ACHN (cell line): ENCODE data around the gene ACVR1B.
A peak's percentile ranks its signal among the peaks of the same experiment; 100 is the strongest.

Experiments used
- DNase-seq: peaks from one replicate; pipeline ENCODE4 v3.0.0-alpha.2; 2015
- in situ Hi-C: cut with HindIII; loops from 2 replicates; pipeline ENCODE4 v1.10.0; 2017; ENCODE audit warnings: low sequenced_read_pairs, low pct_ligation_motif_present, low pct_unique_long_range_greater_than_20kb

Gene ACVR1B

GRCh38 chr12:52010152-52010622 is 58.7 kb downstream of the ACVR1B start:
- DNase-seq, result no peak

DNA sequence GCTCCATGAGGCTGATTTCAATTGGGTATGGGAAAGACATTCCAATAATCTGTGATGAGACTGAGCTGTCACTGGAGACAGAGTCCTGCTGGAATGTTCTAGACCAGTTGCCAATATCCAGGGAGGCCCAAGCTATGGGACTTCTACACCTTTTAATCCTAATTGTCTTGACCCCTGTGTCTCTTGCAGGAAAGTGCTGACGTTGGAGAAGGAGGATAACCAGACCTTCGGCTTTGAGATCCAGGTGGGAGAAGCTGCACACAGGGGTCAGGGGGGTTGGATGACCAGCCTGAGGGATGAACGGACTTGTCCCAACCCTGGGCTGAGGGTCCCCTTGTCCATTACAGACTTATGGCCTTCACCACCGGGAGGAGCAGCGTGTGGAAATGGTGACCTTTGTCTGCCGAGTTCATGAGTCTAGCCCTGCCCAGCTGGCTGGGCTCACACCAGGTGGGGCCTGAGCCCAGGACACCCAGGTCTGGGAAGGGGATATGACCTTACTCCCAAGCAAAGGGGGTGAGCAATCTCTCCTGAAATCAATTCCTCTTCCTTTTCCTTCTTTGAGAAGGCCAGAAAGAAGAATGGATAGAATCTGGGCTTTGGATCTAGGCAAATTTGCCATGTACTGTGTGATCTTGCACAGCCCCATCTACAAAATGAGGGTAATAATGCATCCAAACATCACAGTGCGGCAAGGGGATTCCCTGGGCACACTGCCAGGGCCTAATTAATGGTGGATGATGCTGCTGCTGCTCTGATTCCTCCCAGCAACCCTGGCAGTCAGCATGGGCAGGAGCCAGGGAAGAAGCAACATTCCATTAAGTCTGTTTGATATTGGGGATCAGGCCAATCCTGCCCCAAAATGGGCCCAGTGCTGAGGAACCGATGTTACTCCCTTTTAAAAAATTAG is 59.4 kb downstream of the ACVR1B start:
- no peak for DNase-seq

More at GRCh38 chr12:52010152-52010622, 58.7 kb downstream of the ACVR1B start:
- in situ Hi-C loops, result no loop called here

GRCh38 chr12:52011602-52012214 is 60.2 kb downstream of the ACVR1B start:
- DNase-seq, result no peak
- in situ Hi-C loops, result no loop called here

More for the DNA sequence above, 59.4 kb downstream of the ACVR1B start:
- in situ Hi-C loops, result no loop called here

- DNase-seq, result no peak
- in situ Hi-C loops, result no loop called here
These were observed 62.3 kb downstream of the ACVR1B start for GRCh38 chr12:52013626-52014310.

- in situ Hi-C loops, result no loop called here
These were observed 63.4 kb downstream of the ACVR1B start for GRCh38 chr12:52014567-52015530.

GRCh38 chr12:52015532-52016041 is 64.1 kb downstream of the ACVR1B start:
- DNase-seq, result no peak
- in situ Hi-C loops, result no loop called here

More at GRCh38 chr12:52014567-52015530, 63.4 kb downstream of the ACVR1B start:
- no peak for DNase-seq

DNA sequence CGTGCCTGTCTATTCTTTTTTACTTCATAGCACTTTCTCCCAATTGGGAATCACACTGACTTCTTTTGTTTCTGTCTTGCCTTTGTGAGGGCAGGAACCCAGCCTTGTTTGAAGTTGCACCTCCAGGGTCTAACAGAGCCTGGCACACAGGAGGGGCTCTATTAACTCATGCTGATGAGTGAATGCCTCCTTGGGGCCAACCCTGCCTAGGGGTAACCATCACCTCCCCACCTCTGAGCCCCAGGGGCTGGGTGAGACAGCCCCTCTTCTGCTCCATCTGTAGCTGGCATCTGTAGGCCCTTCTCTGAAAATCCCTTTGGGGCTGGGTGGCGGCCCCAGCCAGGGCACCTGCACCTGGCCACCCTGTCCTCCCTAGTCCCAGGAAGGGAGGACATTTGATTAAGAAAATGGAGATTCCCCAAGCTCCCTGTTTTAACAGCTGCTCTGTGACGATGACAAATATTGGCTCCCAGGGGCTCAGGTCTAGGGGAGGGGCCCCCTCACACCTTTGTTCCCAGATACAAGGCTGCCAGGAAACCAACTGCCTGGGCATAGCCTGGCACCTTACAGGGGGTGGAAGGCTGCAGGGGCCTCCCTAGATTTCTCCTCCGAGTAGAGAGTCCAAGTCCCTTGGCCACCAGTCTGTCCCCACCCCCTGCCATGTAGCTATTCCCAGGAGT is 67.1 kb downstream of the ACVR1B start:
- DNase-seq, result no peak

GRCh38 chr12:52019113-52019770 is 67.7 kb downstream of the ACVR1B start:
- peak; percentile 42 for DNase-seq
- in situ Hi-C loops, result no loop called here

More for the DNA sequence above, 67.1 kb downstream of the ACVR1B start:
- in situ Hi-C loops, result no loop called here

DNA sequence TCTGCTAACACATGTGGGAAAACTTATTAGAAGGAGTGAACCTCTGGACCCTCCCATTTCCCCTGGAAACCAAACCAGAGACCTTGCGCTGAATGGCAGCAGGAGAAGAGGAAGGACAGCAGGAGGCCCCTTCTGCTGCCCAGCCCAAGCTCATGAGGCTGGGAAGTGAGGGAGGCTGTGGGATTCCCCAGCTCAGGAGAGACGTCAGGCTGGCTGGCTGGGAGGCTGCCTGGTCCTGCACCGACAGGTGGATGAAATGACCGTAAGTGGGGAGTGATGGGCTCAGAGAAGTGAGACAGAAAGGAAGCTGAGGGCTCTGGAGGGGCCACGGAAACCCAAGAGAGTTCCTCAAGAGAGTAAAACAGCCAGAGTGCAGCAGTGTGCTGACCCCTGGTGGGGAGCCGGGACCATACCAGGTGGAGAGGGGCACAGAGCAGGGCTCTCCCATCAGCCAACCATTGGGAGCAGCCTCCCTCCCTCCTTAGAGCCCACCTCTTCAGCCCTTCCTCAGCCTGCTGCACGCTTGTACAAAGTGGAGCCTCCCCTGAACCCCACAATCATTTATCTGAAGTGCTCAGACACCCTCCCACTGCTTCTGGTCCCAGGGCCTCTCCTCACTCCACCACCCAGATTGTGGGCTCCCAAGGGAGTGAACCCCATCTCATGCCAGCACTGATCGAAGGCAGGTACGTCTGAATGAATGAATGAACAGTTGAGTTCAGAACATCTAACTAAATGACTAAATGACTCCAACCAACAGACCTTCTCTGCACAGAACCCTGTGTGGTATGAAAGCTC is 69.2 kb downstream of the ACVR1B start:
- in situ Hi-C loops, result no loop called here
- peak; percentile 77 for DNase-seq

- in situ Hi-C loops, result no loop called here
- no peak for DNase-seq
These were observed 71.3 kb downstream of the ACVR1B start for GRCh38 chr12:52022841-52023181.

GRCh38 chr12:52023182-52023975 is 71.9 kb downstream of the ACVR1B start:
- in situ Hi-C loops, result no loop called here

GRCh38 chr12:52023976-52024688 is 72.6 kb downstream of the ACVR1B start:
- no peak for DNase-seq
- in situ Hi-C loops, result no loop called here

More at GRCh38 chr12:52023182-52023975, 71.9 kb downstream of the ACVR1B start:
- peak; percentile 91 for DNase-seq

DNA sequence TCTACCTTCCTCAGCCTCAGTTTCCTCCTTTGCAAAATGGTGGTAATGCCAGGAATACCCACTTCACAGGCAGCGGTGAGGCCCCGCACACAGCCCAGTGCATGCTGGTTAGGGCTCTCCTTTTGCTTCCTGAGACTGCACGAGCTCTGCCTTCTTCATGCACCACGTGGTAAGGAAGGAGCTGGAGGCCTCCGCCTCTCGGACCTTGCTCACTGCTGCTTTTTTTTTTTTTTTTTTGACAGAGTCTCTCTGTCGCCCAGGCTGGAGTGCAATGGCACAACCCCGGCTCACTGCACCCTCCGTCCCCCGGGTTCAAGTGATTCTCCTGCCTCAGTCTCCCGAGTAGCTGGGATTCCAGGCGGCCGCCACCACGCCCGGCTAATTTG is 73.3 kb downstream of the ACVR1B start:
- DNase-seq, result no peak
- in situ Hi-C loops, result no loop called here

DNA sequence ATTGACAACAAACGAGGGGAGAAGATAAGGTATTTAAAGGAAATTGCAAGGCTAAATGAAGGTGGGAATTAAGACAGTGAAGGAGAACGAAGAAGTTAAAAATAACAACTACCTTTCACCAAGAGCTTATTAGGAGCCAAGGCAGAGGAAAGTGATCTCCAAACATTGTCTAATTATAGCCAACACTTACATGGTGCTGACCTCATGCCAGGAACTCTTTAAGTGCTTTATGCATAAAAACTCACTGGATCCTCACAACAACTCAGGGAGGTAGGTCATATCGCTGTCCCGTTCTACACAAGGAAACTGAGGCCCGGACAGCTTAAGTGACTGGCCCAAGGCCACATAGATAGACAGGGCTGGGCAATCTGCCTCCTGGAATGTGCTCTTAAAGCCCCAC is 74.8 kb downstream of the ACVR1B start:
- in situ Hi-C loops, result no loop called here
- DNase-seq, result no peak
